Right lobe of liver (tissue), 4 donors: ENCODE measurements around the gene PFKL.

ENCODE experiments used
- CTCF ChIP-seq, 4 donors: fragments of 200-600 bp in 3 of 4; fragments of 450-650 bp in 1 of 4; IDR thresholded peaks; one replicate each; pipeline versions ENCODE4 v1.5.1 to v1.8.0; 2016 to 2022; ENCODE audit warnings: antibody characterized with exemption in 4 of 4, mild to moderate bottlenecking in 2 of 4
- POLR2A ChIP-seq: fragments of 450-650 bp; IDR thresholded peaks from one replicate; pipeline ENCODE4 v1.6.1; 2017; ENCODE audit warnings: antibody characterized with exemption, mild to moderate bottlenecking
- donor health status: DM: no; HTN: no; CAD: no.
- donor health status: DM: no; HTN: no; CAD: no.
- donor health status: DM: no; HTN: yes; CAD: no.

DNA sequence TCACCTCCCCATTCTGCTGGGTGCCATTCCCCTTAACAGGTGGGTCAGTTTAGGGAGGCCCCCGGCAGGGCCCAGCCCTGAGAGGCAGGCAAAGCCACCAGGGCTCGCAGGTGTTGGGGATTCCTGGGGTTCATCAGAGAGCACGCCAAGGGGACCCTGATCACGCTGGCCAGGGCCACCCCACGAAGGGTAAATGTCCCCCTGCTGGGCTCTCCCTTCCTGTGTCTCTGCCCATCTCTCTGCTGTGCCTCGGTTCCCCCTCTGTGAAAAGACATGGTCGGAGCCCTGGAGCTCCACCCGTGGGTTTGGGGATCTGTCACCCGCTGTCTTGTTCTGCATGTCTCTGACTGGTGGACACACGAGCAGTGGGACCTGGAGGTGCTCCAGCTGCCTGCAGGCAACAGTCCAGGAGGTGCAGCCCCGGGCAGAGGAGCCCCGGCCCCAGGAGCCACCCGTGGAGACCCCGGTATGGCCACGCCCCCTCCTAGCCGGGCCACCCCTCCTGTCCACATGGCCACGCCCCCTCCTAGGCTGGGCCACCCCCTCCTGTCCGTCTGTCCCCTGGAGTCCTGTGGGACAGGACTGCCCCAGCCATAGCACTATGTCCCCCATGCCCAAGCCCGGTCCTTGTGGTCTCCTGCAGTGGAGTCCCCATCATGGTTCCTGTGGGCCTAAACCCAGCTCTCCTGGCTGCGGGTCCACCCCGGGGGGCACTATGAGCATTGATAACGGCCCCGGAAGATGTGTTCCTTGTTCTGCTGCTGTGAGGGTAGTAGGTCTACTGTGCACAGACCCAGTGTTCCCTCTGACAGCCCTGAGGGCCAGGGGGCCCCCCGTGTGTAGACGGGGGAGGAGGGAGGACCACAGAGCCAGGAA lies 7.7 kb upstream of the PFKL start:
- no peak for TF ChIP-seq POLR2A
- TF ChIP-seq CTCF (IDR thresholded peaks at IDR 0.05): no peak
